ENCODE data around the gene DNASE1L1.

DNA sequence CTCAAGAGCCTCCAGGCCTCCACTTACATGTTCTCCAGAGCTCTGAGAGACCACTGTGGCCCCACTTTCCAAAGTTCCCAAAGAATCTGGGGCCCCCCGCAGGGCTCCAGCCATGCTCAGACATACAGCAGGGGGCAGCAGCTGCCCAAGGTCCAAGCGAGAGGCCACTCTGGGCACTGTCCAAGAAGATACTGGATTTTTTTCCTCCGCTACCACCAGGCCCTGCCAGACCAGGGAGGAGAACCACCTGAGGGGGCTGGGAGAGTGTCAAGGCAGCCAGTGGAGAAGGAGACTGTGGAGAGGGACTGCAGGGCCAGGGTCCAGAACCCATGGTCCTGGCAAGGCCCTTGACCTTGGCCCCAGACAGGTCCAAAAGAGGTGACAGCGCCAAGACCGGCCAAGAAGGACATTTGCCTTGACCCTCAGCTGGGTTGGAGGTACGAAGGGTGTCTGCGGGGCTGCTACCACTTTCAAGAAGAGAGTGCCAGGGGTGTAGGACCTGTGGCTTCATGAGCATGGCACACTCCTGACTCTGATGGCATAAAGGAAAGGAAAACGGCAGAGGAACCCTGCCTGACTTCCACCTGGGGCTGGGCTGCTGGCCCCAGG, 24.7 kb downstream of the DNASE1L1 start:
- no peak for TF ChIP-seq EZH2 (optimal IDR thresholded peaks at IDR 0.05; ENCODE audit: low read depth, low read length)
- TF ChIP-seq, protein P1, sequence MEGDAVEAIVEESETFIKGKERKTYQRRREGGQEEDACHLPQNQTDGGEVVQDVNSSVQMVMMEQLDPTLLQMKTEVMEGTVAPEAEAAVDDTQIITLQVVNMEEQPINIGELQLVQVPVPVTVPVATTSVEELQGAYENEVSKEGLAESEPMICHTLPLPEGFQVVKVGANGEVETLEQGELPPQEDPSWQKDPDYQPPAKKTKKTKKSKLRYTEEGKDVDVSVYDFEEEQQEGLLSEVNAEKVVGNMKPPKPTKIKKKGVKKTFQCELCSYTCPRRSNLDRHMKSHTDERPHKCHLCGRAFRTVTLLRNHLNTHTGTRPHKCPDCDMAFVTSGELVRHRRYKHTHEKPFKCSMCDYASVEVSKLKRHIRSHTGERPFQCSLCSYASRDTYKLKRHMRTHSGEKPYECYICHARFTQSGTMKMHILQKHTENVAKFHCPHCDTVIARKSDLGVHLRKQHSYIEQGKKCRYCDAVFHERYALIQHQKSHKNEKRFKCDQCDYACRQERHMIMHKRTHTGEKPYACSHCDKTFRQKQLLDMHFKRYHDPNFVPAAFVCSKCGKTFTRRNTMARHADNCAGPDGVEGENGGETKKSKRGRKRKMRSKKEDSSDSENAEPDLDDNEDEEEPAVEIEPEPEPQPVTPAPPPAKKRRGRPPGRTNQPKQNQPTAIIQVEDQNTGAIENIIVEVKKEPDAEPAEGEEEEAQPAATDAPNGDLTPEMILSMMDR (IDR thresholded peaks at IDR 0.05; ENCODE audit: low read length), result peak; percentile 15
- TF ChIP-seq EZH2phosphoT487 (IDR thresholded peaks at IDR 0.05; ENCODE audit: low read length), result no peak

Data from MM.1S (cell line).